ENCODE results near the gene LRRC3C. TPM values are rescaled to one million over a fixed set of nuclear protein-coding genes. Genes with fewer than 3 reads are reported as not detected.

Gene LRRC3C
- total and polyA plus RNA-seq, 8 donors: not detected

DNA sequence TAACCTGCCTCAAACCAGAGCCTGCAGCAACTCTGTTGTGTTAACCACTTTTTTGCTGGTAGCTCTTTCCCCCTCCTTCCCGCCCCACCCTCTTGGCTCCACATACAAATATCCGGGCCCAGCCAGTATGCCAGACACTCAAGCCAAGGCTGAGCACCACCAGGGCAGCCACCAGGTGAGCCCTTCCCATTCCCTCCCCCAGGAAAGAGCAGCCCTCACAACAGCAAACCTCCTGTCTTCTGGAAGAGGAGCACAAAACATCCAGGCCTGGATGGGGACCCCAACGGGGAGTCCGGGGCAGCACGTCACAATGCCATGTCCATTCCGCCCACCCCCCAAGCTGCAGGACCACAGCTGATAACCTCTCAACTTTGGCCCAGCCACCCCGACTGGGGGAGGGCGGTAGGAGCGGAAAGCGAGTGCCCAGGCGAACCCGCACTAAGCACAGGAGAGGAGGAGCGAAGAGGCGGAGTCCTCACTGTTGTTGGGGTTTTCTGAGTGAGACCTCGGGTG lies 888 bp upstream of the LRRC3C start:
- intact Hi-C loops (cut with DNase I): no loop called here
- FAIRE-seq: no peak
- peaks cover 20 to 22% (median 22%) of the 10 kb centered on the region in 3 donors for H3K4me1 ChIP-seq

DNA sequence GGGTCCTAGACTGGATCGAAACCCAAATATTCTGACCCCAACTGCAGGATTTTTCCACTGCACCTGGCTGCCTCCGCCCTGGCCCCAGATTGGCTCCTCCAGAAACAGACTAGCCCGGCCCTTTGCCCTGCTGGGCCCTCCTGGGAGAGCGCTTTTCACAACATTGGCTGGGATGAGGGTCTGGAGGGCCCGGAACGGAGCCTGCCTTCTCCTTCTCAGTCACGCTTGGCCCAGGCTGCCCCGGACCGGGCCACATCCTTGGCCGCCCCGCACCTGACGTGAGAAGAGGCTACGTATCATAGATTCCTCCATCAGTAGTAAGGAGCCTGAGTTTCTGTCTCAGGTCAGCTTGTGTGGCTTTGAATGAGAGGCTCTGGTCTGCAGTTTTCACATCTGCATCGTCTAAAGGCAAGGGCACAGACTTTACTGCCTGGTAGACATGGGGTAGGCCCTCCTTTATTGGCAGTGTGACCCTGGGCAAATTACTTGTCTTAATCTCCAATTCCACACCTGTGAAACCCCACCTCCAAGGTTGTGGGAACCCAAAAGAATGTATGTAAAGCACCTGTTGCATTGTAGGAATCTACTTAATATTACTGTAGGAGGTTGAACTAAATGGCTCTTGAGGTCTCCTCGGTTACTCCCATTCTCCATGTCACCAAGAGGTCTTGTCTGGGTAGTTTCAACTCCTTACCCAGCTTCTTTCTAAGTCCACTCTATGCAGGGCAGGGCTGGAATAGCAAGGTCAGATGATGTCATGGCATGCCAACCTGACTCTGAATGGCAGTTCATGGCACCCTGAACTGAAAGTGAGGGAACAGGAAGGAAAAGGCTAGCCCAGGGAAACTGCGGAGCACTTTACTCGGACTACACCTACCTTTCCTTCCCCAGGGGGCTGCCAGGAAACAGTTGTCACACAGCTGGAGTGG lies 661 bp downstream of the LRRC3C start:
- H3K4me3 ChIP-seq: peak overlapping the region; percentile 47 to 86 (median 74)
- intact Hi-C loops (cut with DNase I): no loop called here
- H3K4me1 ChIP-seq: peaks cover 20 to 22% (median 22%) of the 10 kb centered on the region in 3 donors
- peak; percentile 24 to 42 (median 33) for ATAC-seq
- DNase-seq: peak; percentile 40 to 72 (median 52)
- H3K27ac ChIP-seq: peak overlapping the region; percentile 82 to 94 (median 87)
- H3K36me3 ChIP-seq: peaks cover 0 to 9% (median 3%) of the 10 kb centered on the region in 3 donors
- TF ChIP-seq, protein P1, sequence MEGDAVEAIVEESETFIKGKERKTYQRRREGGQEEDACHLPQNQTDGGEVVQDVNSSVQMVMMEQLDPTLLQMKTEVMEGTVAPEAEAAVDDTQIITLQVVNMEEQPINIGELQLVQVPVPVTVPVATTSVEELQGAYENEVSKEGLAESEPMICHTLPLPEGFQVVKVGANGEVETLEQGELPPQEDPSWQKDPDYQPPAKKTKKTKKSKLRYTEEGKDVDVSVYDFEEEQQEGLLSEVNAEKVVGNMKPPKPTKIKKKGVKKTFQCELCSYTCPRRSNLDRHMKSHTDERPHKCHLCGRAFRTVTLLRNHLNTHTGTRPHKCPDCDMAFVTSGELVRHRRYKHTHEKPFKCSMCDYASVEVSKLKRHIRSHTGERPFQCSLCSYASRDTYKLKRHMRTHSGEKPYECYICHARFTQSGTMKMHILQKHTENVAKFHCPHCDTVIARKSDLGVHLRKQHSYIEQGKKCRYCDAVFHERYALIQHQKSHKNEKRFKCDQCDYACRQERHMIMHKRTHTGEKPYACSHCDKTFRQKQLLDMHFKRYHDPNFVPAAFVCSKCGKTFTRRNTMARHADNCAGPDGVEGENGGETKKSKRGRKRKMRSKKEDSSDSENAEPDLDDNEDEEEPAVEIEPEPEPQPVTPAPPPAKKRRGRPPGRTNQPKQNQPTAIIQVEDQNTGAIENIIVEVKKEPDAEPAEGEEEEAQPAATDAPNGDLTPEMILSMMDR (IDR thresholded peaks at IDR 0.05): no peak
- no peaks in the 10 kb centered on the region for H3K9me3 ChIP-seq
- no peak for FAIRE-seq
- WGBS, 2 donors: 14 to 17% methylated on average over 17 of the region's 17 CpGs
- no peaks in the 10 kb centered on the region for H3K27me3 ChIP-seq

More for the DNA sequence above, 888 bp upstream of the LRRC3C start:
- DNase-seq (peak; percentile 63 to 82 (median 76)), ATAC-seq (peak; percentile 54 to 64 (median 56))
- H3K27me3 ChIP-seq: no peaks in the 10 kb centered on the region
- WGBS, 2 donors: 1 to 2% methylated on average over 15 of the region's 15 CpGs
- TF ChIP-seq, protein P1 (IDR thresholded peaks at IDR 0.05): no peak
- H3K36me3 ChIP-seq: peaks cover 0 to 24% (median 18%) of the 10 kb centered on the region in 3 donors
- peak overlapping the region; percentile 47 to 86 (median 74) for H3K4me3 ChIP-seq
- H3K27ac ChIP-seq: peak overlapping the region; percentile 82 to 94 (median 87)
- H3K9me3 ChIP-seq: no peaks in the 10 kb centered on the region

DNA sequence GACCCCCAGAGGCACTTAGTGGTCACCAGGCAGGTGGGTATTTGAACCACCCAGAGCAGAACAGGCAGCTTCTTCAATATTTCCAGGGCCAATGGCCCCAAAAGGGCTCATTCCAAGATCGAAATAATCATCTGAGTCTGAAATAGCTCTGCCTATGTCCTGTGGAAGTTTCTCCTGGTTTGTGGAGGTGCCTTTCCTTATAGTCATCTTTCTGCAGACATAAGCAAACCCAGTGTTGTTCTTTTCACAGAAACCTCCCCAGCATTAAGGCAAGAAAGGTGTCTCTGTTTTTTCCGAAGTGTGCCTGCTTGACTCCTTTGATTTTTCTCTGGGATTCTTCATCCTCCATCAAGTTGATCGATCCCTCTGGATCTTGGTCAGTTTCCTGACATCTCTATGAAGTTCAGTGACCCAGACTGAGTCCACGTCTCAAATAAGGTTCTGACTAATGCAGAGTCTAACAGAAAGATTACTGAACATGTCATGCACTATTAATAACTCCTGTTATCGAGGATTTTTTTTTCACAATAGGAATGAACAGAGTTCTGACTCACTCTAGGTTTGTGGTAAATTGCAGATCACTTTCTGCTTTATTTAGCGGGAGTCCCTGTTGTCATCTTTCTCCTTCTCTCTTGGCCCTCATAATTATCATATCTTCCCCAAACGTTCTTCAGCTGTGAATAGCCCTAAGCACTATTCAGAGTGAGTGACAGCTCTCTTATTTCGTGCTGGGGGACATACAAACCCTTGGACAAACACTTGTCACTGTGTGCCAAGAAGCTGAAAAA lies 1.5 kb downstream of the LRRC3C start:
- TF ChIP-seq, protein P1 (IDR thresholded peaks at IDR 0.05): no peak
- peaks cover 0 to under 1% (median 0%) of the 10 kb centered on the region in 3 donors for H3K36me3 ChIP-seq
- intact Hi-C loops (cut with DNase I): no loop called here
- H3K9me3 ChIP-seq: no peaks in the 10 kb centered on the region
- ATAC-seq (peak in 2 of 4 donors; percentile 6 to 7), DNase-seq (no peak), FAIRE-seq (no peak)
- WGBS, 2 donors: 58 to 59% methylated on average over 8 of the region's 8 CpGs
- no peaks in the 10 kb centered on the region for H3K27me3 ChIP-seq
- H3K27ac ChIP-seq: peak overlapping the region; percentile 82 to 94 (median 87)
- no peak overlapping the region for H3K4me3 ChIP-seq
- peaks cover 20 to 22% (median 22%) of the 10 kb centered on the region in 3 donors for H3K4me1 ChIP-seq

DNA sequence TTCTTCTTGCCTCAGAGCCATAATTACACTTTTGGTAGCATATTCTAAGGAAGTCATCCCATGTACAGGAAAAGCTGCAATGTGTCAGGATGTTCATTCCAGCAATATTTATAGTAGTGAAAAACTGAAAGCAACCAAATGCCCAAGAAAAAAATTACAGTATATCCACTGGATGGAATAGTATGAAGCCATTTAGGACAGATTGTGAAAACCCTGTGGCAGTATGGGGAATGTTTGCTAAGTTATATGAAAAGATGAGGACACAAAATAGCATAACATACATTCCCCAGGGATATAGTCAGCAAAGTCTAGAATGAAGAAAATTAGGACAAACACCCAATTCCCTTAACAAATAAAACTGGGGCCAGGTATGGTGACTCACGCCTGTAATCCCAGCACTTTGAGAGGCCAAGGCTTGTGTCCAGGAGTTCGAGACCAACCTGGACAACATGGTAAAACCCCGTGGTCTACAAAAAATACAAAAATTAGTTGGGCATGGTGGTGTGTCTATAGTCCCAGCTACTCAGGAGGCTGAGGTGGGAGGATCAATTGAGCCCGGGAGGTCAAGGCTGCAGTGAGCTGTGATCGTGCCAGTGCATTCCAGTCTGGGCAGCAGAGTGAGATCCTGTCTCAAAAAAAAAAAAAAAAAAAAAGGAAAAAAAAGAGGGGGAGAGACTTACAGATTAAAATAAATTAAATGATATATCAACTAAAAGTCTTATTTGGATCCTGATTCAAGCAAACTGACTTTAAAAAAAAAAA lies 2.3 kb downstream of the LRRC3C start:
- H3K4me3 ChIP-seq: no peak overlapping the region
- H3K27ac ChIP-seq: peak overlapping the region in 1 of 4 donors; percentile 94
- WGBS, 2 donors: 86 to 90% methylated on average over 5 of the region's 5 CpGs
- FAIRE-seq: no peak
- TF ChIP-seq, protein P1 (IDR thresholded peaks at IDR 0.05): no peak
- no peaks in the 10 kb centered on the region for H3K9me3 ChIP-seq
- no peak for ATAC-seq
- H3K36me3 ChIP-seq: no peaks in the 10 kb centered on the region
- H3K4me1 ChIP-seq: peaks cover 20 to 22% (median 22%) of the 10 kb centered on the region in 3 donors
- intact Hi-C loops (cut with DNase I): no loop called here
- H3K27me3 ChIP-seq: no peaks in the 10 kb centered on the region
- DNase-seq: no peak
